Naive B cell (primary cell): Measurements from ENCODE around the gene JAKMIP2. TPM values are rescaled to one million over a fixed set of nuclear protein-coding genes. Genes with fewer than 3 reads are reported as not detected.

ENCODE experiments used
- ATAC-seq, 2 donors: fragments of 150-1000 bp; cut with Tn5 transposase; 2 replicates each; pipeline ENCODE4 v1.10.0; 2021; ENCODE audit warnings: low read depth in 2 of 2, mild to moderate bottlenecking in 2 of 2, moderate library complexity in 2 of 2
- DNase-seq: peaks from one replicate; pipeline ENCODE4 v3.0.0; 2022
- H3K27ac Mint-ChIP-seq, 6 donors: one replicate each; pipeline ENCODE4 v1.8.0; 2020 to 2022; ENCODE audit warnings: mild to moderate bottlenecking in 6 of 6, mixed read lengths in 6 of 6, moderate library complexity in 5 of 6, inconsistent platforms in 2 of 6
- H3K27me3 Mint-ChIP-seq, 3 donors: one replicate each; pipeline ENCODE4 v1.8.0; 2021 to 2022; ENCODE audit warnings: mixed read lengths in 3 of 3, mild to moderate bottlenecking in 1 of 3
- H3K36me3 Mint-ChIP-seq, 2 donors: one replicate each; pipeline ENCODE4 v1.8.0; 2020 to 2022; ENCODE audit warnings: mixed read lengths in 2 of 2, inconsistent platforms in 1 of 2, mild to moderate bottlenecking in 1 of 2
- H3K4me1 Mint-ChIP-seq, 3 donors: one replicate each; pipeline ENCODE4 v1.8.0; 2020 to 2022; ENCODE audit warnings: mixed read lengths in 3 of 3, inconsistent platforms in 1 of 3, mild to moderate bottlenecking in 1 of 3, moderate library complexity in 1 of 3
- H3K4me3 Mint-ChIP-seq, 8 donors: one replicate each; pipeline ENCODE4 v1.8.0; 2020 to 2022; ENCODE audit warnings: mild to moderate bottlenecking in 8 of 8, mixed read lengths in 8 of 8, moderate library complexity in 8 of 8, inconsistent platforms in 2 of 8
- H3K9me3 Mint-ChIP-seq, 7 donors: one replicate each; pipeline ENCODE4 v1.8.0; 2020 to 2022; ENCODE audit warnings: mixed read lengths in 7 of 7, mild to moderate bottlenecking in 5 of 7, inconsistent platforms in 2 of 7, moderate library complexity in 1 of 7
- polyA plus RNA-seq, 6 donors: library from polyadenylated mRNA; unstranded; fragments of 300-500 nt; fragmentation: Illumina TruSeq; gene quantifications; one replicate each; pipeline ENCODE4 v1.2.3, GENCODE V29; 2021; ENCODE audit warnings: low read depth in 6 of 6

The JAKMIP2 gene
- polyA plus RNA-seq, 6 donors from 2014 or later: 0.09 to 1.7 (median 1.1) TPM; not detected in 1

DNA sequence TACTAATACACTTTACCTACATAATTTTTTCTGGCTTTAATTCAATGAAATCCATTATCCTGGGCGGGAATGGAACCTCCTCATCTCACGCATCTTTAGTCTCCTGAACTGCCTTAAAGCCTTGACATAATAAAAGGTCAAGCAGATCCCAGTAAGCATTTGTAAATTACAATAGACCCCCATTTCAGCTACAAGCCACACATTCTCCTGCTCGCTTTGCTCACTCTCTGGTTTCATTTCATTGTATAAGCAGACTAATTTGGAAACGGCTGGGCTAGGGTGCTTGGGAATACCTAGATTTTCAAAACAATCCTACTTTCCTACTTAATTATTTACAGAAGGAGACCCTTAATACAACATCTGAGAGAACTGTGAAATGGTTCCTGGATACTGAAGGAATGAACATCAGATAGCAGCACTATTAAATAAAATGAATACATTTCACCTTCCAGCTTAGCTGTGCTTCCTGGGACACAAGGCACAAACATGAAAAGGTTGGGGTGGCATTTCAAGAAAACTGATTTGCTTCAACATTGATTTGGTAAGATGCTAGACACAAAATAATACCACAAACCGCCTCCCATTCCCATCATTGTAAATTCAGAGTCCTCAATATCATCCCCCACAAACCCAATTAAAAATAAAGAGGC, 1.5 kb downstream of the JAKMIP2 start:
- no peak for DNase-seq
- H3K9me3 Mint-ChIP-seq: peaks cover 0 to 5% (median 0%) of the 10 kb centered on the region in 7 donors
- no peaks in the 10 kb centered on the region for H3K36me3 Mint-ChIP-seq
- peak overlapping the region in 1 of 8 donors; percentile 9 for H3K4me3 Mint-ChIP-seq
- peaks cover 0 to 1% (median 0%) of the 10 kb centered on the region in 3 donors for H3K27me3 Mint-ChIP-seq
- peak overlapping the region in 1 of 6 donors; percentile 86 for H3K27ac Mint-ChIP-seq
- H3K4me1 Mint-ChIP-seq: peaks cover 9 to 13% (median 10%) of the 10 kb centered on the region in 3 donors
- no peak for ATAC-seq

DNA sequence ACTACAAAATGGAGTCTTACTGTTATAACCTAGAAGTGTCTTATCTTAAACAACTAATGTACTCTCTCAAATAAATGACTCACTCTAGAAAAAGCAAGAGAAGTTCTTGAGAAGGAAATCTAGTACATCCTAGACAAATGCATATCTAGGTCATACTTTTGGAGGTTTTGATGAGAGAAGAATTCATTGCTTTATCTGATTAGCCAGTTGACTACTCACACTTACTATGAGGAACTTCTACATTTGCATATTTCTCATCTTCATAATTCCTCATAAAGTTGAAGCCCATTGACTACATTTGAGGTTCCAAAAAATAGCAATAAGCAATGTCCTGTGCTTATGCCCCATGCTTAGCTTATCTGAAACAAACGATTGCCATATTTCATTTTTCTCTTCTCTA, 2.8 kb downstream of the JAKMIP2 start:
- H3K27ac Mint-ChIP-seq: no peak overlapping the region
- H3K4me3 Mint-ChIP-seq: no peak overlapping the region
- DNase-seq (no peak), ATAC-seq (no peak)
- H3K27me3 Mint-ChIP-seq: no peaks in the 10 kb centered on the region
- H3K36me3 Mint-ChIP-seq: no peaks in the 10 kb centered on the region
- H3K4me1 Mint-ChIP-seq: peaks cover 9 to 13% (median 10%) of the 10 kb centered on the region in 3 donors
- peaks cover 0 to 8% (median 0%) of the 10 kb centered on the region in 7 donors for H3K9me3 Mint-ChIP-seq

DNA sequence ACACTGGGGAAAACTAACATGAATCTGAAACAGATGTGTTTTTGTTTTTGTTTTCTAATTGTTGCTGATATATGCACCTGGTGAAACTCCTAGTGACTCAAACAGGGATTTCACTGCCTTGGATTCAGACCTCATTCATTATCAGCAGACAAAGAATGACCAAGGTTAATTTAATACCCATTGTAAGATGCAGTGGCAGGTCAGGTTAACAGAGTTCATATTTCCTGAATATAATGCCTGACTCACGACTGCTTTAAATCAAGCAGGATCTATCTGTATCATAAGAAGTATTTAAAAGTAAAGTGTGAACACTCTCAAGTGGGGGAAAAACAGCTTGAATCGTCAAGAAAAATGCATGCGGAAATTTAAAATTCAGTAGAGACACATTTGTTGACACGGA, 5.5 kb downstream of the JAKMIP2 start:
- Mint-ChIP-seq H3K4me1 (peaks cover under 1 to 3% (median 1%) of the 10 kb centered on the region in 3 donors), H3K9me3 (peaks cover 0 to 8% (median 0%) of the 10 kb centered on the region in 7 donors), H3K4me3 (no peak overlapping the region), H3K27me3 (no peaks in the 10 kb centered on the region), H3K36me3 (no peaks in the 10 kb centered on the region), H3K27ac (no peak overlapping the region)
- DNase-seq (no peak), ATAC-seq (no peak)

DNA sequence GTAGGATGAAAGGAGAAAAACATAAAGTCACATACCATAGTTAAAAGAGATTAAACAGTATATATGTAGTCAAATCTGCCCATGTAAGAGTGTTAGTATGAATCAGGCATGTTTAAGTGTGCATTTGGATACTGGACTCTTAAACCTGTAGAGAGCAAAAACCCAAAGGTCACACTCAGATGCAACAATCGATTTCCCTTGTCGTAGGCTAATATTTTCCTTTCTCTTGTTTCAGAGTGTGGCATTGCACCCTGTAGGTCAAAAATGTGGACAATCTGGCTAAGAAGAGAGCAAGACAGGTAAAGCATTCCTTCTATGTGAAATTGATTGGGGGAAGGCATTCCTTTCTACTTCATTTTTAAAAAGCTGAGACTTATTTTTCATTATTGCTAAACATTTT, 8.9 kb downstream of the JAKMIP2 start:
- Mint-ChIP-seq H3K4me1 (no peaks in the 10 kb centered on the region), H3K27me3 (no peaks in the 10 kb centered on the region), H3K4me3 (no peak overlapping the region), H3K9me3 (peaks cover 0 to 8% (median 0%) of the 10 kb centered on the region in 7 donors), H3K27ac (no peak overlapping the region), H3K36me3 (no peaks in the 10 kb centered on the region)
- DNase-seq (no peak), ATAC-seq (no peak)

DNA sequence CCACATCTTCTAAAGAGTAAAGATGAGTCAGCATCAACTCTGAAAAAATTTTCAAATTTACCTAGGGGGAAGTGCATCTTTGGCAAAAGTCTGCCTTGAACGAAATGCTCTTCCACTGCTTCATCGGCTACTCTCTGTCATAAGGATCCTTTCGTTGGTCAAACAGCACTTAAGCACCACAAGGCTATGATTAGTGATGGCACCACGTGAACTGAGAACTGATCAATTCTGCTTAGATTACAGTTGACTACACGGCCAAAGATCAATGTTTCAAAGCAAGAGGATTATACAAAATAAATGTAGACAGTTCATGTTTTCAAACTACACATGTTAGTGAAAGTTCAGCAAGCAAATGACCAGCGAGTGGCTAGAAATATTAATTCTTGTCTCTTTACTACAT, 9.4 kb downstream of the JAKMIP2 start:
- Mint-ChIP-seq H3K4me1 (no peaks in the 10 kb centered on the region), H3K36me3 (no peaks in the 10 kb centered on the region), H3K4me3 (no peak overlapping the region), H3K27ac (no peak overlapping the region), H3K9me3 (peaks cover 0 to 8% (median 0%) of the 10 kb centered on the region in 7 donors), H3K27me3 (no peaks in the 10 kb centered on the region)
- ATAC-seq: no peak
- DNase-seq: no peak

DNA sequence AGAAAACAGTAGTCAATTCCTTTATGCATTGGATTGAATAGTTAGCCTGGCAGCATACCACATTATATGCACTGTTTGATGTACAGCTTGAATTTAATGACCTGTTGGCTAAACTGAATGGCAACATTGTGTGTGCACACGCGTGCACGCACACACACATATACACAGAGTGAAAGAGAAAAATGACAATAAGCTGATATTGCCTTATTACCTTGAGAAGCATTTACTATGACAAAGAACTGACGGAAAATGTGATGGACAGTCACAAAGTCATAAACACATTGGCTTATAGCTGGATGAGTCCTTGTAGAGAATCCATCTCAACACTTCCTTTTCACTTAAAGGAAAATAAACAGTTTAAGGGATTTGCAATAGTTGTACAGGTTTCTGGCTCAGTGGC, 15.5 kb downstream of the JAKMIP2 start:
- Mint-ChIP-seq H3K4me1 (no peaks in the 10 kb centered on the region), H3K4me3 (no peak overlapping the region), H3K9me3 (no peaks in the 10 kb centered on the region), H3K36me3 (no peaks in the 10 kb centered on the region), H3K27ac (no peak overlapping the region), H3K27me3 (no peaks in the 10 kb centered on the region)
- DNase-seq (no peak), ATAC-seq (no peak)

DNA sequence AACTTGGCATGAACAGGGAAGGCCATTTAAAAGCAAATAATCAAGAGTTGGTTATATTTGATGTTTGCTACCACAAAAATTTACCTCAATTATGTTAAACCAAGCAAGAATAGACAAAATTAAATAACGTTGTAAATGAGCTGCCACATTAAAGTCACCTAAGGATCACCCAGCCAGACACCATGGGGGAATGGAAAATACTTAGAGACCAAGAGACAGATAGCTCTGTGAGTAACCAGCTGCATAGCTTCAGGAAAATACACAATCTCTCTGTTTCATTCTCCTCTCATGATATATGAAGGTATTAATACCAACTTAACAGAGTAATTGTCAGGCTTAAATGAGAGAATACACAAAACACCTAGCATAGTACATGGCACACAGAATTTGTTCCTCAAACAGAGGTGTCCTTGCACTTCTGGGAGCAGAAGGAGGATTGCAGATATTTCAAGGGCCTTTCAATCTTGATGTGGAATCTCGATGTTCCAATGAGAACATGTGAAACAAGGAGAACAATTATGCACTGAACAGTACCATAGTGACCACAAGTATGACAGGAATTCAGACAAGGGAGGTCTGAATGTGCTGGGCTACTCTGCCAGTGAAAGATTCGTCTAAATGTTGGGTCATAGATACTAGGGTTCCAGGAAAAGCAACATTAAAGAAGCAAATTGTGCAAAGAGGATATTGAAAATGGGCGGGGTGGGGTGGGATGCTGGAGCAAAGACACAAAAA, 18.6 kb downstream of the JAKMIP2 start:
- DNase-seq: no peak
- ATAC-seq: no peak
- Mint-ChIP-seq H3K9me3 (peaks cover 0 to 1% (median 0%) of the 10 kb centered on the region in 7 donors), H3K4me1 (no peaks in the 10 kb centered on the region), H3K36me3 (no peaks in the 10 kb centered on the region), H3K27ac (no peak overlapping the region), H3K4me3 (no peak overlapping the region), H3K27me3 (no peaks in the 10 kb centered on the region)

DNA sequence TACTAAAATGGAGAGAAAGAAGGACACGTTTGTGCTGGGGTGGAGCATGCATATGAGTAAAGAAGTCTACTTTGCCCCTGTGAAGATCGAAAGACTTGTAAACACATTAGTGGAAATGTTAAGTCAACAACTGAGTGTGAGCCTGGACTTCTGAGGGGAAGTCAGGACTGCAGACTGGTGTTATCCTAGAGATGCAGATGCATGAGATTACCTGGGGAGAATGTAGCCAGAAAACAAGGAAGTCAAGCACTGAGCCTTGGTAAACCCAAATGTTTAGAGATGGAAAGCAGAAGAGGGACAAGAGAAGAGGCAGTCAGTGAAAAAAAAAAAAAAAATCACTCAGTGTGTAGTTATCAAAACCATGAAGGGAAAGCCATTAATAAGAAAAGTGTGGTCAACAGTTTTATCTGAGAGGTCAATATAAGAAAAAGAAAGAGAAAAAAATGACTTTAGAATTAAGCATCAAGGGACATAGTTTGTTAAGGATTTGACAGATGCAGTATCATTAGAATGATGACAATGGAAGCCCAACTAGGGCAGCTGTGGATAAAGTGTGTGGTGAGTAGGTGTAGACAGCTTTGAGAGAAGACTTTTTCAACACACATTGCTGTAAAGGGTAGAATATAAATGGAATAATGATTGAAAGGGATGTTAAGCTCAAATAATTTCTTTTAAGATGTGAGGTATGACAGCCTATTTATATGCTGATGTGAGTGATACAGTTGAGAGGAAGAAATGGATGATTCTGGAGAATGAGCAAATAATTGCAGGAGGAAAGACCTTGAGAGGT, 22.2 kb downstream of the JAKMIP2 start:
- DNase-seq: no peak
- no peak overlapping the region for H3K27ac Mint-ChIP-seq
- H3K36me3 Mint-ChIP-seq: no peaks in the 10 kb centered on the region
- no peak overlapping the region for H3K4me3 Mint-ChIP-seq
- H3K9me3 Mint-ChIP-seq: peaks cover 0 to 2% (median 0%) of the 10 kb centered on the region in 7 donors
- no peaks in the 10 kb centered on the region for H3K4me1 Mint-ChIP-seq
- ATAC-seq: no peak
- no peaks in the 10 kb centered on the region for H3K27me3 Mint-ChIP-seq

DNA sequence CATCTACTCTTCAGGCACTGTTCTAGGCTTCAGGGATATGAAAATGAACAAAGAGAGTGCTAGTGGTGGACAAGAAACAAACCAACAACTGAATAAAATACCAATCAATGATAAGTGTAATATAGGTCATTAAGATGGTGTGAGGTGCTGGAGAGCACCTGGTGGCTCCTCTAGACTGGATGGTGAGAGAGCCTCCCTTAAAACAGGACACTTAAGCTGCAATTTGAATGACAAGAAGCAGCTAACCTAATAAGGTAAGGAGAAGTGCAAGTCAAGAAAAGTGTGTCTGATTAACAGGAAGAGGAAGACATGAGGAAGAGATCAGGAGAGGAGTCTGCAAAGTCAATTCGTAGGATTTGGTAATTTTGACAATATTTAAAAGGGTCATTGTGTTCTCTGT, 23.1 kb downstream of the JAKMIP2 start:
- Mint-ChIP-seq H3K27me3 (no peaks in the 10 kb centered on the region), H3K36me3 (no peaks in the 10 kb centered on the region), H3K4me1 (no peaks in the 10 kb centered on the region), H3K27ac (no peak overlapping the region), H3K9me3 (peaks cover 0 to 2% (median 0%) of the 10 kb centered on the region in 7 donors), H3K4me3 (no peak overlapping the region)
- DNase-seq: no peak
- ATAC-seq: no peak

DNA sequence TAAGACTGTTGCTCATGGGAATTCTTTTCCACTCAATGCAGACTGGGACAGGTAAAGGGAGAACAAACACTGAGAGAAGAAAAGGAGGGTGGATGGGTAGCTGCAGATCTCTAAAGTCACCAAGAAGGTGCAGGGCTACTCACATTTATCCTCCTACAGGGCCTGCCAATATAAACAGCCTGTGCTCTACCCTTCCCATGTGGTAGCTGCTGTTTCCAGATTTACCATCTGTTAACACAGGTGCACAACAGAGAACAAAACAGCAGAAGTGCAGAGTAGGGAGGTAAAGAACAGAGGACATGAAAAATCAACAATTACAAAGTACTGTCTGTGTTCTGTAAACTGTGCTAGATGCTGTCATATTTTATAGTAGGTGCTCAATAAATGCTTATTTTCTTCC, 26.0 kb downstream of the JAKMIP2 start:
- Mint-ChIP-seq H3K9me3 (peaks cover 0 to 2% (median 0%) of the 10 kb centered on the region in 7 donors), H3K4me3 (no peak overlapping the region), H3K27ac (no peak overlapping the region), H3K4me1 (no peaks in the 10 kb centered on the region), H3K36me3 (no peaks in the 10 kb centered on the region), H3K27me3 (no peaks in the 10 kb centered on the region)
- DNase-seq (no peak), ATAC-seq (no peak)

DNA sequence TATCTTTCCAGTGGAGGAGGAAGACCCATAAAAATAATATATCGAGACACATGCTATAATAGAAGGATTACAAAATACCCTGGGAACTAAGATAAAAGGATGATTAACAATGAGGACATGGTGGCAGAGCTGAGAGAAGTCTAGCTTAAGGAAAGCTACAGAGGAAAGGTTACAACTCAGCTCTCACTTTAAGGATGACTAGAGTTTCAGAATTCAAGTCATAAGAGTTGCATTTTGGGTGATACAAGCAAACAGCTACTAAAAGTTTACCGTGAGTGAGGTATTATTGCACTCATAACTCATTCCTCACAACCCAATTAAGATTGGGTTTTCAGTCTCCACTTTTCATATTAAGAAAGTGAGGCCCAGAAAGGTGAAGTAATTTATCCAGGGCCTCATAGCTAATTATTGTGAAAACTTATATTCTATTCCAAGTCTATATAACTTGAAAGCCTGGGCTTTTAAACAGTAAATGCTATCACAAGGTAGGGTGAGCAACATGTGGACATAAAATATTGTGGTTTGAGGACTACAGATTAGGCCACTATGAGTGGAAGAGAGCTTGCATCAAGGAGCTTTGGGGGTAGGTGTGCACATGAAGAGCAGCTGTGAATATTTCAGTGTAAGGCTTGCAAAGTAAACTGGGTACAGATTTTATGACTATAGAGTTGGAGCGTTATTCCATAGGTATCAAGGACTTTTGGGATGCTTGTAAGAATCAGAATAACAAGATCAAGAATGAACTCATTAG, 28.0 kb downstream of the JAKMIP2 start:
- Mint-ChIP-seq H3K9me3 (peaks cover 0 to 2% (median 0%) of the 10 kb centered on the region in 7 donors), H3K4me3 (no peak overlapping the region), H3K4me1 (no peaks in the 10 kb centered on the region), H3K27me3 (no peaks in the 10 kb centered on the region), H3K27ac (no peak overlapping the region), H3K36me3 (no peaks in the 10 kb centered on the region)
- ATAC-seq: no peak
- no peak for DNase-seq

DNA sequence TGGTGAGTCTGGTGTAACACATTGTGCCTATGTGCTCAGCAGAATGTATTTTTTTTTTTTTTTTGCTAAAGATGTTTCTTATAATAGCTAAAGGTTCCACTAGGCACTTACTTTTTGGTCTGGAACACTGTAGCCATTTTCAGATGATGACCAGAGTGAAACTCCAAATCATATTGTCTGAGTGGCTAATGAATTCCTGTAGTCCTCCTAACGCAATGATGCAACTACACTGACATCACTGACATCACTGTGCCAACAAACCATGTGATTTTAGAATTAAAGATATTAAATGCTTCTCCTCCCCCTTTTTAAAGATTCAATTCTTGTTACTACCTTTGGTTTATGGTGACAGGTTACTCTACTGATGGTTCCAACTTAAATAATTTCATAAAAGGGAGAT, 28.8 kb downstream of the JAKMIP2 start:
- DNase-seq (no peak), ATAC-seq (no peak)
- H3K27ac Mint-ChIP-seq: no peak overlapping the region
- no peaks in the 10 kb centered on the region for H3K36me3 Mint-ChIP-seq
- no peaks in the 10 kb centered on the region for H3K27me3 Mint-ChIP-seq
- no peak overlapping the region for H3K4me3 Mint-ChIP-seq
- H3K4me1 Mint-ChIP-seq: no peaks in the 10 kb centered on the region
- H3K9me3 Mint-ChIP-seq: no peaks in the 10 kb centered on the region

DNA sequence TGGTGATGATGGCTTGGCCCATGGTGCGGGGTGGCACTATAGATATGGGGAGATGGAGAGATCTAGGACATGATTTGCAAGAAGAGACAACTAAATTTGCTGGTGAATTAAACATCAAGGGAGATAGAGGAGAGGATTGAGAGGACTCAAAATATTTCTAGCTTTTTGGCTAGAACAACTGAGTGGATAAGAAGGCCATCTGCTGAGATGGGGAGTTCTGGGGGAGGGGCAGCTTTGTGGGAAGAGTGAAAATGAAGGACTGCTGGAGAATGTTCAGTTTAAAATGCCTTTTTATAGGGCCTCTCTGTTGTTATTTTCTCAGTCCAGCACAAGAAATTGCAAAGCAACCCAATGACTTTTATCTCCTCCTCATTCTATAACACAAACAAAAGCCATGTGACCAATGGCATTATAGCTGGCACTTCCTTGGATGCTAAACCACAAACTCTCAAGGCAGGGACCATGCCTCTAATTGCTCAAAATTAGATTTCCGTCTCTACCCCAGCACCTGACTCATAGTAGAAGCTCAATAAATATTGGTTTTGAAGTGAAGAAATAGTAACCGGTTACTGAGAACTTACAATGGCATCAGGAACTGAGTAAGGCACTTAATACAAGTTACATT, 29.8 kb downstream of the JAKMIP2 start:
- ATAC-seq (no peak), DNase-seq (no peak)
- no peaks in the 10 kb centered on the region for H3K27me3 Mint-ChIP-seq
- H3K36me3 Mint-ChIP-seq: no peaks in the 10 kb centered on the region
- no peak overlapping the region for H3K4me3 Mint-ChIP-seq
- no peak overlapping the region for H3K27ac Mint-ChIP-seq
- H3K4me1 Mint-ChIP-seq: no peaks in the 10 kb centered on the region
- no peaks in the 10 kb centered on the region for H3K9me3 Mint-ChIP-seq
